Muscle layer of duodenum (tissue), 2 donors: ENCODE measurements around the gene ARMC6.
"Not testable (repeated sequence)": the region's sequence is repeated elsewhere in the genome, so short reads cannot be mapped to it uniquely, and the experiment has no call there.

ENCODE experiments used
- H3K27ac ChIP-seq: one replicate; pipeline ENCODE4 v1.7.0; 2013; ENCODE audit warnings: mild to moderate bottlenecking, low read length
- H3K27me3 ChIP-seq: one replicate; pipeline ENCODE4 v1.7.0; 2013; ENCODE audit warnings: low read depth, mild to moderate bottlenecking, control low read depth, low read length
- H3K36me3 ChIP-seq, 2 donors: one replicate each; pipeline ENCODE4 v1.7.0; 2013; ENCODE audit warnings: low read length in 2 of 2, control low read depth in 1 of 2, mild to moderate bottlenecking in 1 of 2; ENCODE audit not compliant: insufficient read depth in 2 of 2, control insufficient read depth in 1 of 2
- H3K4me1 ChIP-seq, 2 donors: one replicate each; pipeline ENCODE4 v1.7.0; 2013; ENCODE audit warnings: low read length in 2 of 2, mild to moderate bottlenecking in 2 of 2, control low read depth in 1 of 2, moderate library complexity in 1 of 2; ENCODE audit not compliant: insufficient read depth in 2 of 2, control insufficient read depth in 1 of 2
- H3K4me3 ChIP-seq, 2 donors: one replicate each; pipeline ENCODE4 v1.7.0; 2013; ENCODE audit warnings: low read length in 2 of 2, low read depth in 1 of 2, mild to moderate bottlenecking in 1 of 2
- H3K9me3 ChIP-seq, 2 donors: one replicate each; pipeline ENCODE4 v1.7.0; 2013; ENCODE audit warnings: low read length in 2 of 2, control low read depth in 1 of 2, mild to moderate bottlenecking in 1 of 2; ENCODE audit not compliant: control insufficient read depth in 1 of 2
- donor health status: healthy.

The ARMC6 gene

GRCh38 chr19:19023376-19023775 is 10.0 kb upstream of the ARMC6 start:
- not testable (repeated sequence) for H3K9me3 ChIP-seq, H3K27me3 ChIP-seq, H3K27ac ChIP-seq, H3K4me1 ChIP-seq, H3K4me3 ChIP-seq
- peaks cover 60 to 68% of the 10 kb centered on the region in 2 donors for H3K36me3 ChIP-seq

GRCh38 chr19:19025861-19026260 is 7.5 kb upstream of the ARMC6 start:
- Histone ChIP-seq H3K27ac (no peak overlapping the region), H3K36me3 (peaks cover 57 to 67% of the 10 kb centered on the region in 2 donors), H3K4me1 (no peaks in the 10 kb centered on the region), H3K9me3 (no peaks in the 10 kb centered on the region), H3K27me3 (no peaks in the 10 kb centered on the region), H3K4me3 (no peak overlapping the region)

GRCh38 chr19:19026299-19026971 is 7.0 kb upstream of the ARMC6 start:
- Histone ChIP-seq H3K27me3 (no peaks in the 10 kb centered on the region), H3K4me3 (no peak overlapping the region), H3K4me1 (peaks cover 0 to under 1% of the 10 kb centered on the region in 2 donors), H3K27ac (no peak overlapping the region), H3K36me3 (peaks cover 52 to 67% of the 10 kb centered on the region in 2 donors), H3K9me3 (no peaks in the 10 kb centered on the region)

- Histone ChIP-seq H3K36me3 (peaks cover 50 to 66% of the 10 kb centered on the region in 2 donors), H3K27me3 (no peaks in the 10 kb centered on the region), H3K27ac (no peak overlapping the region), H3K4me3 (no peak overlapping the region), H3K4me1 (peaks cover 0 to 9% of the 10 kb centered on the region in 2 donors), H3K9me3 (no peaks in the 10 kb centered on the region)
Observed at GRCh38 chr19:19027228-19027627, 6.2 kb upstream of the ARMC6 start.

GRCh38 chr19:19028526-19028925 is 4.9 kb upstream of the ARMC6 start:
- H3K36me3 ChIP-seq: peaks cover 40 to 57% of the 10 kb centered on the region in 2 donors
- H3K4me1 ChIP-seq: peaks cover 0 to 11% of the 10 kb centered on the region in 2 donors
- H3K27ac ChIP-seq: no peak overlapping the region
- no peaks in the 10 kb centered on the region for H3K27me3 ChIP-seq
- no peak overlapping the region for H3K4me3 ChIP-seq
- H3K9me3 ChIP-seq: no peaks in the 10 kb centered on the region

GRCh38 chr19:19031891-19032290 is 1.5 kb upstream of the ARMC6 start:
- Histone ChIP-seq H3K27ac (no peak overlapping the region), H3K4me3 (peak overlapping the region in 1 of 2 donors; percentile 91), H3K9me3 (no peaks in the 10 kb centered on the region), H3K27me3 (no peaks in the 10 kb centered on the region), H3K4me1 (peaks cover 0 to 20% of the 10 kb centered on the region in 2 donors), H3K36me3 (peaks cover 14 to 26% of the 10 kb centered on the region in 2 donors)

GRCh38 chr19:19032420-19033175 is 805 bp upstream of the ARMC6 start:
- peak overlapping the region; percentile 83 to 91 for H3K4me3 ChIP-seq
- peaks cover 10 to 19% of the 10 kb centered on the region in 2 donors for H3K36me3 ChIP-seq
- peaks cover 0 to 20% of the 10 kb centered on the region in 2 donors for H3K4me1 ChIP-seq
- H3K27me3 ChIP-seq: no peaks in the 10 kb centered on the region
- H3K9me3 ChIP-seq: no peaks in the 10 kb centered on the region
- peak overlapping the region; percentile 45 for H3K27ac ChIP-seq

GRCh38 chr19:19033176-19033425 is 302 bp upstream of the ARMC6 start:
- peaks cover 7 to 17% of the 10 kb centered on the region in 2 donors for H3K36me3 ChIP-seq
- peak overlapping the region; percentile 83 to 91 for H3K4me3 ChIP-seq
- H3K27me3 ChIP-seq: no peaks in the 10 kb centered on the region
- peak overlapping the region; percentile 45 for H3K27ac ChIP-seq
- H3K4me1 ChIP-seq: peaks cover 0 to 20% of the 10 kb centered on the region in 2 donors
- H3K9me3 ChIP-seq: no peaks in the 10 kb centered on the region

- Histone ChIP-seq H3K9me3 (no peaks in the 10 kb centered on the region), H3K36me3 (peaks cover 0 to 11% of the 10 kb centered on the region in 2 donors), H3K27me3 (no peaks in the 10 kb centered on the region), H3K4me1 (peaks cover 0 to 20% of the 10 kb centered on the region in 2 donors), H3K4me3 (peak overlapping the region; percentile 67 to 91), H3K27ac (peak overlapping the region; percentile 58)
Observed at GRCh38 chr19:19034204-19034624, 811 bp downstream of the ARMC6 start.

- peaks cover 0 to 5% of the 10 kb centered on the region in 2 donors for H3K4me1 ChIP-seq
- no peak overlapping the region for H3K27ac ChIP-seq
Observed at GRCh38 chr19:19039901-19040300, 6.5 kb downstream of the ARMC6 start.

GRCh38 chr19:19040417-19040816 is 7.0 kb downstream of the ARMC6 start:
- no peaks in the 10 kb centered on the region for H3K27me3 ChIP-seq
- H3K4me1 ChIP-seq: peaks cover 0 to 5% of the 10 kb centered on the region in 2 donors
- H3K36me3 ChIP-seq: peaks cover 14 to 25% of the 10 kb centered on the region in 2 donors
- H3K9me3 ChIP-seq: no peaks in the 10 kb centered on the region
- no peak overlapping the region for H3K4me3 ChIP-seq
- no peak overlapping the region for H3K27ac ChIP-seq

More at GRCh38 chr19:19039901-19040300, 6.5 kb downstream of the ARMC6 start:
- no peaks in the 10 kb centered on the region for H3K9me3 ChIP-seq
- no peaks in the 10 kb centered on the region for H3K27me3 ChIP-seq
- H3K36me3 ChIP-seq: peaks cover 14 to 25% of the 10 kb centered on the region in 2 donors
- no peak overlapping the region for H3K4me3 ChIP-seq
